GM19455 (cell line): ENCODE measurements around the gene PHACTR1.

Source experiments
- ATAC-seq: cut with Tn5 transposase; IDR thresholded peaks from one replicate; pipeline ENCODE4 v1.9.1; 2021; ENCODE audit not compliant: unreplicated experiment

Gene PHACTR1

DNA sequence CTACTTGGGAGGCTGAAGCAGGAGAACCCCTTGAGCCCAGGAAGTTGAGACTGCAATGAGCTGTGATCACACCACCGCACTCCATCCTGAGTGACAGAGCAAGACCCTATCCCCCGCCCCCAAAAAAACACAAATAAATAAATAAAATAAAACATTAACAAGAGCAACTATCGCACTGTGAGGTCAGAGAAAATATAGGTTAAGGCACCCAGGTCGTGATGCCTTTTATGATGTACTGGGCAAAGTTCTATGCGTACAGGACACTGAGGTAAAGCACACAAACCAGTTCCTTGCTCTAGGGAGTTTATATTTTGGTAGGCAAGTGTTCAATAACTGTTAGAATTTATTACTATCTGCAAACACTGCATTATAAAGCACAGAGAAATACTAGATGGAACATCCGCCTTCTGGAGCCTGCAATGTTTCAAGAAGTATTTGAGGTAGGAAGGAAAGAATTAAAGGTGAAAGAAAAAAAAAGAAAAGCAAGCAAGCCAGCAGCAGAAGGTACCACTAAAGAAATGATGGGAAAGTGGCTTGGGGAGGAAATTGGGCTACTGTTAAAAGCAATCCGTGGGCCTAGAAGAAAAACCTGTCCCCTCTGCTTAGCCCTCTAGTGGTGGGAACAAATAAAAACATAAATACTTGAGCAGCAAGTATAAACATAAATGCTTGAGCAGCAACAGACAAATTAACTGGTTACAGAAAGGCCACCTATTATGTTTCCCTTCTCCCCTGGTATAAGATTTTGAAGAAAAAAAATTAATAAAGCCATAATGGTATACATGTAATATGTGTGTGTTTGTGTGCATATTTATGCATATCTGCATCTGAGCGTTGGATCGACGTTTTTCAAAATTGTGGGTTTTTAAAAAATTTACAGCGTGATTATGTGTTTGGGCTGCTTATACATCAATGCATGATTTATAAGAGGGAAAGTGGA, 128.0 kb downstream of the PHACTR1 start:
- no peak for ATAC-seq

DNA sequence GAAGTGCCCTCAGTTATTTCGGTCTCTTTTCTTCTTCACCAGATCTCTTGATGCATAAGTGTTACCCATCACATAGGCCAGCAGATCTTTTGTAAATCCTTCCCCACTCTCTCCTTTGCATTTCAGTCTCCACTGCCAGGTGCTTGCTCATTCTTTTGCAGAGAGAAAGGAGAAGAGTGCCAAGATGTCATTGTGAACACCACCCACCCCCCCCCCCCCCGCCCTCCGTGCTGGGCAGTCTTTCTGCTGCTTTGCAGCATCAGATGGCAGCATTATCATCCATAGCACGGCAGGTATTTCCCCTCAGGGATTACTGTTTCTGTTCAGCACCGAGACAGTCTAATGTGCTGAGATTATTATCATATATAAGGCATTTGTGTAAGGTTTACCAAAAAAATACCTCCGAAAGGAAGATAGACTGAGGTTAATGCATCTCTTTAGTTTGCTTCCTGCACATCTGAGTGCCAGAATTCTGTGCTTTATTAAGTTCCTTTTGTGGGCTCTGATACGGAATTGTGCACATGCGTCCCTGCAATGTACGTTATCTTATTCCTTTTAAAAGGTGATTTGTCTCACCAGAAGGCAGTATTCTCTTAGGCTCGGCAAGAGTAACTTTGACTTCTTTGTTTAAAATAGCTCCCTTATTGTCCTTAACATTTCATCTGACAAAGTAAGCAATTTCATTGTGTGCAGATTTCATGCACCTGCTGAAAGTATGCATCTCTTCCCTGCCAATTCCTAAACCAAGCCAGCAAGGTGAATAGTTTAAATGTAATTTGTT, 128.8 kb downstream of the PHACTR1 start:
- no peak for ATAC-seq

- no peak for ATAC-seq
Observed at GRCh38 chr6:12848964-12849808, 132.6 kb downstream of the PHACTR1 start.

DNA sequence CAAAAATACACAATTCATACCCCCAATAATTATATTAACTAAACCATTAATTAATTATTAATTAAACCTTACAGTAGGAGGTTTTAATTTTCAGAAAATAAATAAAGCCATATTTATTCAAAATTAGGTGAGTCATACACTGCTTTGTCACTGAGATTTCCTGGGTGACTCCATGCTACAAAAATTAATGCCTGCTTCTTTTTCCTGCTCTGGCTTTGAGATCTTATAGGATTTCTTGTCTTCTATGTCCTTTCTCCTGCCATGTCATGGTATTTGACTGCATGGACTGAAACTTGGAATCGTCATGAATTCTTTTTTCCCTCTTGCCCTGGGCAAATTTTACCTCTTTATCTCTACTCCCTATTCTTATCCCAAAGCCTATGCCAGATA, 133.2 kb downstream of the PHACTR1 start:
- no peak for ATAC-seq

DNA sequence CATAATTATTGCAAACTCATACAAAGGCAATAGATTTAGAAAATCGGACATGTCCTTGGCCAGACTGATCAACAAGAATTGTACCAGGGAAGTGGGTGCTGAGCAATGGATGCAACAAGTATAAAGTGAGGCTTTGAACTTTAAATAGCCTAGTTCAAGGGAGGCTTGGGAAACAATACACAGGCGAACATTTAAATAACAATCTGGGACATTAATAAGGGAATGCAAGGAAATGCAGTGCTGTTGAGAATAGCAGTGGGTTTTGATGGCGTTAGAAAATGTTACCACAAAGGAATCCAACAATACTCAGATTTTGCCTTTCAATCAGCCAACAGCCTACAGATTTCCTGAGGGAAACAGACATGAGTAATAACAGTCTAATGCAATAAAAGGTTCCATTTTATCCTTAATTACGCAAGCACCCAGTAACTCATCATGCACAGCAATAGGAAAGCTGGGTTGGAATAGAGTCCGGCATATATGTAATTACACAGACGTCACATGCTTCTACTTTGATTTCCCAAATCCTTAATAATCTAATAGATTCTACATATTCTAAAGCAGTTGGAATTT, 134.6 kb downstream of the PHACTR1 start:
- ATAC-seq: no peak

DNA sequence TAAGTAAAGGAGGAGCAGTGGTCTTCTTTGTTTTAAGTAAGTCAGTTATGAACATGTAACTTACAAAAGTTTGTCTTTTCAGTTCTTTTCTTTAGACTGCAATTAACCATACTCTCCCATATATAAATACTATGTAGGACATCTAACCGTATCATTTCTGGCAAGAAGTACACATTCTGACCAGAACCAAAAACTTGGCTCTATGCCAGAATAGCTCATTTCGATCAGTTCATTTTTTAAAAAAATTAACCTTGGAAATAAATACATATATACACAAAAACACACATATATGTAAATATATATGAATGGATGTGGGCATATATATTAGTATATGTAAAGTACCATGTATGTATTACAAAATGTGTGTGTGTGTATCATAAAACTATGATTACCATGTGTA, 145.0 kb downstream of the PHACTR1 start:
- no peak for ATAC-seq

- ATAC-seq: no peak
Observed at GRCh38 chr6:12865117-12865516, 148.6 kb downstream of the PHACTR1 start.

GRCh38 chr6:12865671-12866181, 149.2 kb downstream of the PHACTR1 start:
- no peak for ATAC-seq

- ATAC-seq: no peak
Observed at GRCh38 chr6:12866422-12867029, 150.0 kb downstream of the PHACTR1 start.

- ATAC-seq: no peak
Observed at GRCh38 chr6:12869816-12870432, 153.4 kb downstream of the PHACTR1 start.

- no peak for ATAC-seq
Observed at GRCh38 chr6:12873691-12874090, 157.1 kb downstream of the PHACTR1 start.

GRCh38 chr6:12875051-12875450, 158.5 kb downstream of the PHACTR1 start:
- ATAC-seq: no peak

GRCh38 chr6:12878741-12879140, 162.2 kb downstream of the PHACTR1 start:
- no peak for ATAC-seq

DNA sequence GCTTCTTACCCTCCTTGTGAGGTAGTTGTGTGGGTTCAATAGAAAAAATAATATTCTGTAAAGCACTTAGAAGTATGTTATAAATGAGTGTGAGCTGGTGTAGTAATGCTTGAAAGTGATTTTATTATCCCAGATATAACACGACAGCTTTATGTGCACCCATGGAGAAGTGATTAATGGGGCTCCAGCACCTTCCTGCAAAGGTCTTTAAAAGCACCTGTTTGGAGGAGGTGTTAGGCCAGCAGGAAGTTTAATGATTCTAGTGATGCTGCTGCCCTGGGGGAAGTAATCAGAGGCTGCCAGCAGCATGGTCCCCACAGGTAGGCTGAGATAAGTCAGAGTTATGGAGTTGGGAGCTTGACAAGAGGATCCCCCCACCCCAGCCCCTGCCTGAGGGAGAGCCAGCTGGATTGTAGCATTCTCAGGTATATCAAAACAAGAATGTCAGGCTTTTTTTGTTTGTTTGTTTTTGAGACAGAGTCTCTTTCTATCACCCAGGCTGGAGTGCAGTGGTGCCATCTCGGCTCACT, 166.3 kb downstream of the PHACTR1 start:
- no peak for ATAC-seq

DNA sequence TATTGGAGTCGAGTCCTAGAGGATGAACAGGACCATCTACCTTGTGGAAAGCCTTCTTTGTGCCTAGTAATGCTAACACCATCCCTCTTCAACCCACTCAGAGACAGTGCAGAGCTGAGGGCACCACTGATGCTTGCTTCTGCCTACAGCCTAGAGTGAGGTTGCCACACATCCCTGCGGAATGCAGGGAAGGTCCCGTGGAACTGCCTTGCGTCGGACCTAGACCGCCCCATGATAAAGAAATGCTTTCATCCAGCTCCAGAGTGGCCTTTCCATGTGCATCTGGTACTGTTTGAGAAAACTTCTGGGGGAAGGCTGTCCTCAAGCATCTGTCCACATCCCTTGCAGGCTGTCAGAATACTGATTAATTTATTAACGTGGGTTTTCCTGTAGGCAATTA, 168.4 kb downstream of the PHACTR1 start:
- ATAC-seq: no peak

GRCh38 chr6:12886961-12887775, 170.6 kb downstream of the PHACTR1 start:
- ATAC-seq: no peak

- ATAC-seq: no peak
Observed at GRCh38 chr6:12890171-12890790, 173.7 kb downstream of the PHACTR1 start.

DNA sequence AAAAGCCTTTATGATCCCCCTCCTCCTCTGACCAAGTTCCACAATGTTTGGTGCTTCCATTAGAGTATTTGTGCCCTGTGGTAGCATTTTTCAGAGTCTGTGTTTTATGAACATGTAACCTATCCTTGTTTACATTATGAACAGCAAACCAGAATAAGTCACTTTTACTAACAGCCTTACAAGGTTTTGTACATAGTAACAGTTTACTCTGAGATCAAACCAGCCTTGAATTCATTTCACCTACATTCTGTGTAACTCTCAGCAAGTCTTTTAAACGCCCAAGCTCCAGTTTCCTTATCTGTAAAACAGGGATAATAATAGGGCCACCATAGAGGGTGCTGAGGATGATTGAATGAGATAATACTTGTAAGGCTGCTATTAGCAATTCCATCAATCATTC, 175.0 kb downstream of the PHACTR1 start:
- no peak for ATAC-seq
